CD4-positive, alpha-beta T cell treated with Interleukin-4 for 1 hour (primary cell): Measurements from ENCODE around the gene MRPL38.

Experiments
- DNase-seq, 2 donors: peaks; one replicate each; pipeline ENCODE4 v3.0.0-alpha.2; 2020 to 2022

Gene MRPL38

GRCh38 chr17:75850928-75851692, 53.6 kb downstream of the MRPL38 start:
- DNase-seq: no peak

- no peak for DNase-seq
Measured at GRCh38 chr17:75849724-75850123, 55.0 kb downstream of the MRPL38 start.

GRCh38 chr17:75849279-75849646, 55.4 kb downstream of the MRPL38 start:
- DNase-seq: no peak
